Liver (tissue), 9 donors: ENCODE measurements around the gene KMT2E. TPM values are rescaled to one million over a fixed set of nuclear protein-coding genes. Genes with fewer than 3 reads are reported as not detected.
"Not testable (repeated sequence)": the region's sequence is repeated elsewhere in the genome, so short reads cannot be mapped to it uniquely, and the experiment has no call there.

Experiments
- DNase-seq: peaks from one replicate; pipeline ENCODE4 v3.0.0-alpha.2; 2017; ENCODE audit warnings: low spot score
- H3K27ac ChIP-seq, 2 donors: one replicate each; pipeline ENCODE4 v1.7.0; 2013; ENCODE audit warnings: inconsistent platforms in 2 of 2, low read length in 2 of 2, control low read depth in 1 of 2, low read depth in 1 of 2, mild to moderate bottlenecking in 1 of 2
- H3K27me3 ChIP-seq, 4 donors: one replicate each; pipeline versions ENCODE4 v1.6.1 to v1.7.0; 2013; ENCODE audit warnings: low read length in 3 of 4, inconsistent platforms in 1 of 4, mild to moderate bottlenecking in 1 of 4, moderate library complexity in 1 of 4; ENCODE audit not compliant: control insufficient read depth in 4 of 4, insufficient read depth in 4 of 4
- H3K36me3 ChIP-seq, 4 donors: one replicate each; pipeline versions ENCODE4 v1.6.1 to v1.7.0; 2013; ENCODE audit warnings: low read length in 3 of 4, mild to moderate bottlenecking in 3 of 4, low read depth in 1 of 4, moderate library complexity in 1 of 4; ENCODE audit not compliant: control insufficient read depth in 4 of 4, insufficient read depth in 3 of 4
- H3K4me1 ChIP-seq, 4 donors: one replicate each; pipeline versions ENCODE4 v1.6.1 to v1.7.0; 2013; ENCODE audit warnings: low read length in 3 of 4, mild to moderate bottlenecking in 3 of 4, moderate library complexity in 1 of 4; ENCODE audit not compliant: control insufficient read depth in 4 of 4, insufficient read depth in 4 of 4
- H3K4me3 ChIP-seq, 3 donors: one replicate each; pipeline versions ENCODE4 v1.6.1 to v1.7.0; 2013; ENCODE audit warnings: low read length in 3 of 3, control low read depth in 1 of 3, low read depth in 1 of 3, mild to moderate bottlenecking in 1 of 3
- H3K9ac ChIP-seq, 2 donors: one replicate each; pipeline ENCODE4 v1.7.0; 2013; ENCODE audit warnings: low read length in 2 of 2, mild to moderate bottlenecking in 2 of 2, moderate library complexity in 2 of 2, control low read depth in 1 of 2, low read depth in 1 of 2
- H3K9me3 ChIP-seq, 4 donors: one replicate each; pipeline versions ENCODE4 v1.6.1 to v1.7.0; 2013; ENCODE audit warnings: low read length in 3 of 4; ENCODE audit not compliant: control insufficient read depth in 4 of 4
- ATF3 ChIP-seq: IDR thresholded peaks from 2 replicates; pipeline ENCODE4 v1.6.1; 2016; ENCODE audit warnings: antibody characterized with exemption
- CTCF ChIP-seq: fragments of 150-350 bp; IDR thresholded peaks from 2 replicates; pipeline ENCODE4 v1.5.1; 2017; ENCODE audit warnings: improper control_type of control experiment, low read depth, low read length; ENCODE audit not compliant: missing input control
- EGR1 ChIP-seq, 2 donors: IDR thresholded peaks; 2 replicates each; pipeline ENCODE4 v1.6.1; 2016 to 2018; ENCODE audit warnings: antibody characterized with exemption in 2 of 2, low read depth in 2 of 2
- FOXA1 ChIP-seq: IDR thresholded peaks from 2 replicates; pipeline ENCODE4 v1.6.1; 2016; ENCODE audit warnings: antibody characterized with exemption
- FOXA2 ChIP-seq: IDR thresholded peaks from 2 replicates; pipeline ENCODE4 v1.6.1; 2016; ENCODE audit warnings: antibody characterized with exemption
- GABPA ChIP-seq, 2 donors: IDR thresholded peaks in 1 of 2; conservative IDR thresholded peaks in 1 of 2; 2 replicates each; pipeline ENCODE4 v1.6.1; 2016; ENCODE audit warnings: antibody characterized with exemption in 2 of 2, mild to moderate bottlenecking in 1 of 2, moderate library complexity in 1 of 2
- HNF4G ChIP-seq: IDR thresholded peaks from 2 replicates; pipeline ENCODE4 v1.6.1; 2016; ENCODE audit warnings: antibody characterized with exemption
- JUND ChIP-seq, 2 donors: IDR thresholded peaks; 2 replicates each; pipeline ENCODE4 v1.6.1; 2016; ENCODE audit warnings: antibody characterized with exemption in 2 of 2
- NR2F2 ChIP-seq: IDR thresholded peaks from 2 replicates; pipeline ENCODE4 v1.6.1; 2016; ENCODE audit warnings: antibody characterized with exemption
- RAD21 ChIP-seq, 2 donors: IDR thresholded peaks; 2 replicates each; pipeline ENCODE4 v1.6.1; 2016; ENCODE audit warnings: antibody characterized with exemption in 2 of 2, mild to moderate bottlenecking in 2 of 2
- REST ChIP-seq: IDR thresholded peaks from 2 replicates; pipeline ENCODE4 v1.6.1; 2016; ENCODE audit warnings: antibody characterized with exemption, mild to moderate bottlenecking
- RXRA ChIP-seq, 2 donors: IDR thresholded peaks; 2 replicates each; pipeline ENCODE4 v1.6.1; 2017 to 2018; ENCODE audit warnings: antibody characterized with exemption in 2 of 2, mild to moderate bottlenecking in 1 of 2
- SP1 ChIP-seq: IDR thresholded peaks from 2 replicates; pipeline ENCODE4 v1.6.1; 2018; ENCODE audit warnings: antibody characterized with exemption, mild to moderate bottlenecking
- TAF1 ChIP-seq: conservative IDR thresholded peaks from 2 replicates; pipeline ENCODE4 v1.6.1; 2016; ENCODE audit warnings: antibody characterized with exemption, mild to moderate bottlenecking
- YY1 ChIP-seq: IDR thresholded peaks from 2 replicates; pipeline ENCODE4 v1.6.1; 2016; ENCODE audit warnings: antibody characterized with exemption, mild to moderate bottlenecking
- ZBTB33 ChIP-seq: IDR thresholded peaks from 2 replicates; pipeline ENCODE4 v1.6.1; 2016; ENCODE audit warnings: antibody characterized with exemption
- WGBS: extraction: QIAGEN DNeasy Blood & Tissue Kit; methylation state at CpG from one replicate; pipeline ENCODE4 v1.1.7; 2013; 5-methylcytosine and 5-hydroxymethylcytosine counted together
- polyA plus RNA-seq, 2 donors: library from polyadenylated mRNA; stranded (reverse) in 1 of 2; unstranded in 1 of 2; fragments of 200-250 nt in 1 of 2; fragments of >200 nt in 1 of 2; fragmentation: Nextera tagmentation in 1 of 2; extraction: Ambion mirVana in 1 of 2; gene quantifications; one replicate each; pipeline versions ENCODE4 v1.2.1 to v1.2.3, GENCODE V29; 2013 to 2015
- total RNA-seq, 2 donors: library from RNA; depleted of rRNA; stranded (reverse); fragments of >200 nt; gene quantifications; one replicate each; pipeline ENCODE4 v1.2.3, GENCODE V29; 2014
- donor health status: healthy.
- donor health status: healthy.
- donor health status: healthy.
- donor health status: healthy.
- donor health status: healthy.

The KMT2E gene
- total and polyA plus RNA-seq, 4 donors: 7.1 to 55.6 (median 42.4) TPM

- Histone ChIP-seq H3K27ac (peak overlapping the region in 1 of 2 donors; percentile 23), H3K27me3 (no peaks in the 10 kb centered on the region), H3K4me3 (no peak overlapping the region), H3K9me3 (no peaks in the 10 kb centered on the region), H3K9ac (no peak overlapping the region), H3K36me3 (no peaks in the 10 kb centered on the region), H3K4me1 (peaks cover 3 to 8% (median 6%) of the 10 kb centered on the region in 4 donors)
- no peak for DNase-seq
- 78% methylated on average over 3 of the region's 3 CpGs for WGBS
- TF ChIP-seq JUND (IDR thresholded peaks at IDR 0.05) (no peak), RXRA (IDR thresholded peaks at IDR 0.05) (no peak), RAD21 (IDR thresholded peaks at IDR 0.05) (no peak), FOXA1 (no peak), SP1 (no peak), CTCF (no peak), EGR1 (IDR thresholded peaks at IDR 0.05; ENCODE audit: low read depth in 2 of 2) (no peak), YY1 (no peak), FOXA2 (no peak), ATF3 (no peak), HNF4G (no peak), TAF1 (no peak), GABPA (IDR thresholded peaks at IDR 0.05 in 1 of 2, conservative IDR thresholded peaks at IDR 0.05 in 1 of 2) (no peak), REST (no peak), ZBTB33 (no peak), NR2F2 (no peak)
These were observed 40.0 kb upstream of the KMT2E start for GRCh38 chr7:104973909-104974415.

- not testable (repeated sequence) for H3K9me3 ChIP-seq, H3K36me3 ChIP-seq, H3K27me3 ChIP-seq, H3K27ac ChIP-seq, DNase-seq, H3K4me1 ChIP-seq, H3K9ac ChIP-seq, H3K4me3 ChIP-seq
- 91% methylated on average over 6 of the region's 6 CpGs for WGBS
These were observed 38.5 kb upstream of the KMT2E start for GRCh38 chr7:104975553-104975952.
